ENCODE results near the gene RNF168.
"Not testable (repeated sequence)": the region's sequence is repeated elsewhere in the genome, so short reads cannot be mapped to it uniquely, and the experiment has no call there.

Gene RNF168

GRCh38 chr3:196503196-196504076 is at the start of gene RNF168:
Gene RNF168, minus strand, starts transcription at chr3:196503768. Its CDS starts 595 bp downstream, at chr3:196503173.
- peak; percentile 87 for DNase-seq

- no peak for DNase-seq
Observed at GRCh38 chr3:196552253-196552652, 48.7 kb upstream of the RNF168 start.

DNA sequence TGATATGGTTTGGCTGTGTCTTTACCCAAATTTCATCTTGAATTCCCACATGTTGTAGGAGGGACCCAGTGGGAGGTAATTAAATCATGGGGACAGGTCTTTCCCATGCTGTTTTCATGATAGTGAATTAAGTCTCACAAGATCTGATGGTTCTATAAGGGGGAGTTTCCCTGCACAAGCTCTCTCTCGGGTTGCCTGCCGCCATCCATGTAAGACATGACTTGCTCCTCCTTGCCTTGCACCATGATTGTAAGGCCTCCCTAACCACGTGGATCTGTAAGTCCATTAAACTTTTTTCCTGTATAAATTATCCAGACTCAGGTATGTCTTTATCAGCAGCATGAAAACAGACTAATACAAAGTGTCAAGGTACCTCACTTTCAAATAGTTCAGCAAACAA is 46.6 kb upstream of the RNF168 start:
- not testable (repeated sequence) for DNase-seq

GRCh38 chr3:196549312-196549711 is 45.7 kb upstream of the RNF168 start:
- not testable (repeated sequence) for DNase-seq

- no peak for DNase-seq
Observed at GRCh38 chr3:196547067-196547466, 43.5 kb upstream of the RNF168 start.

DNA sequence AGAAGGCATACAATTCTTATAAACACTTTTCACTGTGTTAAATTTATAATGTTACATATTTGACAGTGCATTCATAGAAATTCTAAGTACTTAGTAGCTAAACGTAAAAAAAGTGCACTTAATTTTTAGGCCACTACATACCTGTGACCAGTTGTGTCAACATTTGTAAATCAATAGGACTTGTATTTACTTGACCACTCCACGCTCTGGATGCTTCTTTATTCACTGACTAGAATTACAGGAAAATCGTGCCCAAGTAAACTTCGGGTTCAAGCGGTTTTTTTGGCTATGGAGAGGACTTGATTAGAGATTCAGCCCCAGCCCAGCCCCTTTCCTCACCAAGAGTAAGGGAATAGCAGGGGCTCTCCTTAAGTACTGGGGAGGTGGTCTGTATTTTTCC is 43.0 kb upstream of the RNF168 start:
- DNase-seq = no peak

DNA sequence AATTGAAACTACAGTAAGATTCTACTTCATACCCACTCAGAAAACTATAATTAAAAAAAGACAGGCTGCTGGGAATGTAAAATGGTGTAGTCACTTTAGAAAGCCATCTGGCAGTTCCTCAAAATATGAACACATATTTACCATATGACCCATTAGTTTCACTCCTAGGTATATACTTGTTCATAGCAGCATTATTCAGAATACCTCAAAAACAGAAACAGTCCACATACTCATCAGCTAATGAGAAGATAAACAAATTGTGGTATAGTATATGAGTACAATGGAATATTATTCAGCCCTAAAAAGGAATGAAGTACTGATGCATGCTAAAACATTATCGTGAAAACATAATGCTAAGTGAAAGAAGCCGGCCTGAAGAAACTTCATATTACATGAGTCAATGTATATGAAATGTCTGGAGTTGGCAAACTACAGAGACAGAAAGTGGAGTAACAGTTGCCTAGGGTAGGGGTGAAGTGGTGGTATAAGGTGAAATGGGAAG is 41.0 kb upstream of the RNF168 start:
- no peak for DNase-seq

DNA sequence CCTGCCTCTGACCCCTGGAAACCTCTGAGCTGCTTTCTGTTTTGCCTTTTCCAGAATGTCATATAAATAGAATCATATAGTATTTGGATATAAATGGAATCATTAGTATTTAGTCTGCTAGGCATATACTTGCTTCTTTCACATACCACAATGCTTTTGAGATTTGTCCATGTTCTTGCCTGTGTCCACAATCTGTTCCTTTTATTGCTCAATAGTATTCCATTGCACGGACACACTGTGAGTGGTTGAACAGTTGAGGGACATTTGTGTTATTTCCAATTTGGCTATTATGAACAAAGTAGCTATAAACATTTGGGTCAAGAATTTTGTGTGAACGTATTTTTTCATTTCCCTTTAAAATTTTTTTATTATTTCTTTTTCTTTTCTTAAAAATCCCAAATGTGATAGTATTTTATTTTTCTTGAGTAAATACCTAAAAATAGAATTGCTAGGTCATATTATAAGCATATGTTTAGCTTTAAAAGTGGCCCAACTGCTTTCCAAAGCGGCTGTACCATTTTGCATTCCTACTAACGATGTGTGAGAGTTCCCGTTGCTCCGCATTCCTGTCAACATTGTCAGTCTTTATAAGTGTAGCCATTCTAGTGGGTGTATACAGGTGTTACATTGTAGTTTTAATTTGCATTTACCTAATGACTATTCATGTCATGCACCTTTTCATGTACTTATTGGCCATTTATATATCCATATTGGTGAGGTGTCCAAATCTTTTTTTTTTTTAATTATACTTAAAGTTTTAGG is 38.3 kb upstream of the RNF168 start:
- no peak for DNase-seq

GRCh38 chr3:196537319-196537984 is 33.9 kb upstream of the RNF168 start:
- peak; percentile 63 for DNase-seq

DNA sequence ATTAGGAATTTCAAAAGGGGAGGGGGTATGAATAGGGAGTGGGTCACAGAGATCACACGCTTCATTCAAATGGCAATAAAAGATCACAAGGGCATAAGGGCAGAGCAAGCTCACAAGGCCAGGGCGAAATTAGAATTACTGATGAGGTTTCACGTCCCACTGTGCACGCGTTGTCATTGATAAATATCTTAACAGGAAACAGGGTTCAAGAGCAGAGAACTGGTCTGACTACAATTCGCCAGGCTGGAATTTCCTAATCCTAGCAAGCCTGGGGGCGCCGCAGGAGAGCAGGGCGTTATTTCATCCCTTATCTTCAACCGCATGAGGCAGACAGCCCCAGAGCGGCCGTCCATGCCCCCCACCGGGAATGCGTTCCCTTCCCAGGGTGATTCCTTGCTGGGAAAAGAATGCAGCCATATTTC is 29.7 kb upstream of the RNF168 start:
- DNase-seq = no peak

DNA sequence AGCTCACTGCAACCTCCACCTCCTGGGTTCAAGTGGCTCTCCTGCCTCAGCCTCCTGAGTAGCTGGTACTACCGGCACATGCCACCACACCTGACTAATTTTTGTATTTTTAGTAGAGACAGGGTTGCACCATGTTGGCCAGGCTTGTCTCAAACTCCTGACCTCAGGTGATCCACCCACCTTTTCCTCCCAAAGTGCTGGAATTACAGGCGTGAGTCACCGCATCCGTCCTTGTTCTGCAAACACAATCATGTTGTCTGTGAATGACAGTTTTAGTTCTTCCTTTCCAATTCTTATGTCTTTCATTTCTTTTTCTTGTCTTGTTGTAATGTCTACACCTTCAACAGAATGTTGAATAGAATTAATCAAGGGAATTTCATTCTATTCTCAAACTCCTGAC is 27.9 kb upstream of the RNF168 start:
- no peak for DNase-seq

GRCh38 chr3:196528639-196529233 is 25.2 kb upstream of the RNF168 start:
- peak; percentile 73 for DNase-seq

GRCh38 chr3:196525141-196525540 is 21.6 kb upstream of the RNF168 start:
- no peak for DNase-seq

GRCh38 chr3:196524527-196524926 is 21.0 kb upstream of the RNF168 start:
- DNase-seq = no peak

GRCh38 chr3:196523841-196524240 is 20.3 kb upstream of the RNF168 start:
- no peak for DNase-seq

DNA sequence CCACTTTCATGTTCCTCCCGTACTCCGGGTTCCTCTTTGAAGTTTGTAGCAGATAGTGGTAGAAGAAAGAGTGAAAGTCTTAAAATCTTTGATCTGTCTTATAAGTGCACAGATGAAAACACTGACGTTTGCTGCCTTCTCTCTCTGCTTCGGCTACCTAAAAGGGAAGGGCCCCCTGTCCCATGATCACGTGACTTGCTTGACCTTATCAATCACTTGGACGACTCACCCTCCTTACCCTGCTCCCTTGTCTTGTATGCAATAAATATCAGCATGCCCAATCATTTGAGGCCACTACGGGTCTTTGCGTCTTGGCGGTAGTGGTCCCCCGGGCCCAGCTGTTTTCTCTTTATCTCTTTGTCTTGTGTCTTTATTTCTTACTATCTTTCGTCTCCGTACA is 17.7 kb upstream of the RNF168 start:
- DNase-seq = not testable (repeated sequence)

DNA sequence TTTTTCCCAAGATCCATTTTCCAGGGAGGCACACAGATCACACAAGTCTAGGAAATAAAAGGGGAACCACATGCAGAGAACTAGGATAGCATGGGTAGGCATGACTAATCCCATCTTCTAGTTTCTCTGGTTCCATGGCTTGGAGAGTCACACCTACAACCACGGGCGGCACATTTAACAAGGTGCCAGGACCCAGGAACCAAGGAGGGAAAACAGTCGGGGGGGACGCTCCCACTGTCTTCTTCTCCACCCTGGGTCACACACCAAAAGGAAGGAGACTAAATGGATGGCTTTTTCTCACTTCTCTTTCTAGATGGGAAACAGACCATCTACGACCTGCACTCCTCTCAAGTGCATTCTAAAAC is 16.1 kb upstream of the RNF168 start:
- no peak for DNase-seq

DNA sequence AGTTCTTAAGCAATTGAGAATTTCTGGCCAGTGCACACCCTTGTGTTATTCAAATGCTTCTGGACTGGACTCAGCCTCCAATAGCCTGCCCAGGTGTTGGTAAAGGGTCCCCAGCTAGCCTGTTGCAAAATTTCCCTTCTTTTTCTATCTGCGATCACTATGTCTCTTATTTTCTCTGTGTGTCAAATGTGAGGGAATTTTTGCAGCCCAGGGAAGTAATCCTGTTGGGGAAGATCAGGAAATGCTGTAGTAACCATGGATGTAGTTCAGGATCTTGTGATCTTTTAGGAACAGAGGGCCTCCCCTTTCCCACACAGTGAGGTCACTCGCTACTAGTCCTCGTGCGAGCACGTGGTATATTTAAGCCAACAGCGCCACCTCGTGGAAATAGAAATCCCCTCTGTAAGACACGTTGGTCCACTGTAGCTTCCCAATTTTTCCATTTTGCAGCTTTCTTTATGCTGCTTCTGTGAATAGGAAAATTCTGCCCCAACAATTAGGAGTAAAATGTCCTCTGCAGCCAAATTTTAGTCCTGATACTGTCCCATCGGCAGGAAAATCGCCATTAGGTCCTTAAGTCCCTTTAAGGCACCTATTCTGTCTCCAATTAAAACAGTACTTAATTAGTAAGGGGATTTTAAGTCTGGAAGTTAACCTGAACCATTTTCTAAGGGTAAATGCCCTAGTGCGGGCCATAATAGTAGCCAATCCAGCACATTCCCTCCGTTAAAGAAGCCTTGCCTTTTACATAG is 15.6 kb upstream of the RNF168 start:
- DNase-seq = peak; percentile 54

- no peak for DNase-seq
Observed at GRCh38 chr3:196517919-196518318, 14.4 kb upstream of the RNF168 start.

DNA sequence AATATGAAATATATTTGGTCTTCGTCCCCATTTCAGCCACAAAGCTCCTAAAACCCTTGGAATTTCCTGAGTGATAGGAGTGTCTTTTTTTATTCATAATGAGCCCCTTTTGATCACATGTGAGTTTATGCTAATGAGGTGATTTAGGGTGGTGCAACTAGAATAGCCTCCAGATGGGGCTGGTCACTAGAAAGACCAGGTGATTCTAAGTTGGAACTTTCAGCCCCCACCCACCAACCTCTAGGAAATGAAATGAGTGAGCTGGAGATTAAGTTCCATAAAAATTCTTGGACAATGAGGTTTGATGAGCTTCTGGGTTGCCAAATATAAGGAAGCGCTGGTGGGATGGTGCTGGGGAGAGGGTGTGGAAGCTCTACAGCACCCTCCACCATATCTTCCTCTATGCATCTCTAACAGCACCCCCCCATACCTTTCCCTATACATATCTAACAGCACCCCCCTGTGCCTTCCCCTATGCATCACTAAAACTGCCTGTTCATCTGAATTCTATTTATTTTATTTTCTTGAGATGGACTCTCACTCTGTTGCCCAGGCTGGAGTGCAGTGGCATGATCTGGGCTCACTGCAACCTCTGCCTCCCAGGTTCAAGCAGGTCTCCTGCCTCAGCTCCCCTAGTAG is 13.7 kb upstream of the RNF168 start:
- no peak for DNase-seq

DNA sequence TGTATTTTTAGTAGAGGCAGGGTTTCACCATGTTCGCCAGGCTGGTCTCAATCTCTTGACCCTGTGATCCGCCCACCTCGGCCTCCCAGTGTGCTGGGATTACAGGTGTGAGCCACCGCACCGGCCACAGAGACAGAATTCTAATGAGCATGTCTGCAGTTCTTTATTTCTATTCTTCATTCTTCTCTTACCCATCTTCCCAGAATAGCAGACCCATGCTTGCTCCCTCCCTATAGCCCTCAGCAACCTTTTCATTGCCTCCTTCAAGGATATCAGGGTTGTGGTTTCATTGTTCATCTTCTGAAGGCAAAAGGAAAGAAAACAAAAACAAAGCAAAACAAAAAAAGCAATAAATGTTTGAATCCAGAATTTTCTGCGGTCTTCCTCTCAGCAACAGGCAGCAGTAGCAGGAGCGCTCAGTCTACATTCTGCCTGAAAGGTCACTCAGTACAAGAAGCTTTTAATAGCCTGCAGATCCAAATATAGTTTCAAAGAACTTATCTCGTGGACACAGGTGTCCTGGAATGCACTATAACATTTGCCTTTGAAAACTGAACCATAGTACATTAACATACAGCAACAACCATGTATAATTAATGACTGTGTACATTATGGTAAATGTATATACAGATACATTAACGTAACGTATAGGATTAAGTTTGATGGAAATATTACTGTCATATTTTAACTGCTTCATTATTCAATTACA is 11.5 kb upstream of the RNF168 start, which contains the start of gene SMCO1:
TSS of gene SMCO1 (minus strand) at position 434 of the 709 bp plus-strand sequence. CDS start at position 297, 137 bp downstream.
- DNase-seq = no peak

All from activated gamma-delta T cell treated with Interleukin-2 at 50 U/mL for 16 hours (primary cell).